Astrocyte of the spinal cord (primary cell): Measurements from ENCODE around the gene KDELR3.
A peak's percentile ranks its signal among the peaks of the same experiment; 100 is the strongest.

Experiments used
- DNase-seq: peaks from one replicate; pipeline ENCODE4 v3.0.0; 2011; ENCODE audit warnings: low read depth, low spot score
- H3K4me3 ChIP-seq: 2 replicates; pipeline ENCODE4 v1.5.1; 2011; ENCODE audit warnings: low read depth, mild to moderate bottlenecking, low read length, moderate library complexity
- CTCF ChIP-seq: IDR thresholded peaks from 2 replicates; pipeline ENCODE4 v1.5.1; 2012; ENCODE audit warnings: low read depth, mild to moderate bottlenecking, low read length, inconsistent platforms
- in situ Hi-C: cut with HindIII; loops from 2 replicates; pipeline ENCODE4 v1.10.0; 2017; ENCODE audit warnings: low sequenced_read_pairs

Gene KDELR3

GRCh38 chr22:38489142-38489541, 21.2 kb downstream of the KDELR3 start:
- no peak for DNase-seq
- in situ Hi-C loops, result no loop called here
- no peak overlapping the region for H3K4me3 ChIP-seq
- no peak for TF ChIP-seq CTCF

GRCh38 chr22:38489561-38490145, 21.8 kb downstream of the KDELR3 start:
- in situ Hi-C loops, result no loop called here
- no peak for TF ChIP-seq CTCF
- no peak for DNase-seq
- no peak overlapping the region for H3K4me3 ChIP-seq

- no peak overlapping the region for H3K4me3 ChIP-seq
- in situ Hi-C loops, result no loop called here
- no peak for DNase-seq
- no peak for TF ChIP-seq CTCF
Observed at GRCh38 chr22:38490475-38490874, 22.6 kb downstream of the KDELR3 start.

GRCh38 chr22:38490915-38491314, 23.0 kb downstream of the KDELR3 start:
- peak; percentile 49 for DNase-seq
- TF ChIP-seq CTCF, result no peak
- in situ Hi-C loops, result no loop called here
- no peak overlapping the region for H3K4me3 ChIP-seq

GRCh38 chr22:38491707-38492348, 23.9 kb downstream of the KDELR3 start:
- H3K4me3 ChIP-seq, result no peak overlapping the region
- in situ Hi-C loops, result no loop called here
- TF ChIP-seq CTCF, result no peak
- no peak for DNase-seq

- DNase-seq, result no peak
- in situ Hi-C loops, result no loop called here
- H3K4me3 ChIP-seq, result no peak overlapping the region
- no peak for TF ChIP-seq CTCF
Observed at GRCh38 chr22:38494498-38494897, 26.6 kb downstream of the KDELR3 start.

- TF ChIP-seq CTCF, result peak; percentile 7
- DNase-seq, result no peak
- no peak overlapping the region for H3K4me3 ChIP-seq
- in situ Hi-C loops, result no loop called here
Observed at GRCh38 chr22:38494939-38495338, 27.0 kb downstream of the KDELR3 start.
